Activated T-cell treated with anti-CD3 and anti-CD28 coated beads for 1 hour (primary cell): ENCODE measurements around the gene TFAP2E.

Experiments
- DNase-seq: peaks from one replicate; pipeline ENCODE4 v3.0.0-alpha.2; 2020; ENCODE audit warnings: low read depth

The TFAP2E gene

GRCh38 chr1:35557118-35557610, 15.9 kb upstream of the TFAP2E start, which contains the start of gene KIAA0319L:
KIAA0319L (minus strand) TSS chr1:35557403; CDS start chr1:35554491, 2,912 bp downstream.
- no peak for DNase-seq

- DNase-seq = peak; percentile 90
Measured at GRCh38 chr1:35557611-35558373, 15.3 kb upstream of the TFAP2E start, which contains the start of gene NCDN. NCDN (plus strand) TSS chr1:35557799; CDS start chr1:35558191, 392 bp downstream.

GRCh38 chr1:35558374-35559316, 14.5 kb upstream of the TFAP2E start:
- no peak for DNase-seq

GRCh38 chr1:35559317-35559944, 13.7 kb upstream of the TFAP2E start:
- no peak for DNase-seq

GRCh38 chr1:35560256-35561225, 12.6 kb upstream of the TFAP2E start:
- no peak for DNase-seq

- DNase-seq = no peak
Measured at GRCh38 chr1:35561297-35561971, 11.7 kb upstream of the TFAP2E start.

GRCh38 chr1:35561972-35562680, 11.0 kb upstream of the TFAP2E start:
- no peak for DNase-seq

- DNase-seq = no peak
Measured at GRCh38 chr1:35563166-35563565, 9.9 kb upstream of the TFAP2E start.

GRCh38 chr1:35564037-35564883, 8.9 kb upstream of the TFAP2E start:
- peak; percentile 86 for DNase-seq

GRCh38 chr1:35564884-35565741, 8.0 kb upstream of the TFAP2E start:
- DNase-seq = no peak

- DNase-seq = no peak
Measured at GRCh38 chr1:35565742-35566133, 7.4 kb upstream of the TFAP2E start.

- DNase-seq = no peak
Measured at GRCh38 chr1:35567947-35568558, 5.1 kb upstream of the TFAP2E start.

GRCh38 chr1:35568975-35569395, 4.1 kb upstream of the TFAP2E start:
- DNase-seq = peak; percentile 42

GRCh38 chr1:35569936-35570335, 3.2 kb upstream of the TFAP2E start:
- DNase-seq = no peak

GRCh38 chr1:35570589-35571137, 2.5 kb upstream of the TFAP2E start:
- no peak for DNase-seq

GRCh38 chr1:35571263-35571662, 1.9 kb upstream of the TFAP2E start:
- DNase-seq = no peak

- DNase-seq = no peak
Measured at GRCh38 chr1:35572296-35572695, 818 bp upstream of the TFAP2E start.
